ENCODE results near the gene IFFO2. TPM values are rescaled to one million over a fixed set of nuclear protein-coding genes. Genes with fewer than 3 reads are reported as not detected.

IFFO2 gene
- 3.5 and 4.4 TPM in 2 replicates for total RNA-seq (2014; rRNA removed; shearing (Covaris generic))

- DNase-seq (ENCODE audit: low spot score): peak; percentile 72
Measured at GRCh38 chr1:18956193-18957135, at the start of gene IFFO2. IFFO2 (minus strand) TSS chr1:18956676; CDS start chr1:18956332, 344 bp downstream.

- DNase-seq (ENCODE audit: low spot score): no peak
Measured at GRCh38 chr1:19006000-19006399, 49.5 kb upstream of the IFFO2 start.

GRCh38 chr1:19003371-19004290, 47.2 kb upstream of the IFFO2 start:
- DNase-seq (ENCODE audit: low spot score): no peak

GRCh38 chr1:19000065-19000464, 43.6 kb upstream of the IFFO2 start:
- DNase-seq (ENCODE audit: low spot score): no peak

- DNase-seq (ENCODE audit: low spot score): no peak
Measured at GRCh38 chr1:18999359-18999758, 42.9 kb upstream of the IFFO2 start.

GRCh38 chr1:18998016-18998724, 41.7 kb upstream of the IFFO2 start:
- peak; percentile 44 for DNase-seq (ENCODE audit: low spot score)

- DNase-seq (ENCODE audit: low spot score): no peak
Measured at GRCh38 chr1:18997508-18997907, 41.0 kb upstream of the IFFO2 start.

GRCh38 chr1:18996548-18997177, 40.2 kb upstream of the IFFO2 start:
- DNase-seq (ENCODE audit: low spot score): no peak

- DNase-seq (ENCODE audit: low spot score): no peak
Measured at GRCh38 chr1:18994381-18994780, 37.9 kb upstream of the IFFO2 start.

- no peak for DNase-seq (ENCODE audit: low spot score)
Measured at GRCh38 chr1:18992646-18993045, 36.2 kb upstream of the IFFO2 start.

GRCh38 chr1:18991585-18991984, 35.1 kb upstream of the IFFO2 start:
- DNase-seq (ENCODE audit: low spot score): no peak

GRCh38 chr1:18989896-18990295, 33.4 kb upstream of the IFFO2 start:
- no peak for DNase-seq (ENCODE audit: low spot score)

- no peak for DNase-seq (ENCODE audit: low spot score)
Measured at GRCh38 chr1:18989176-18989799, 32.8 kb upstream of the IFFO2 start.

- no peak for DNase-seq (ENCODE audit: low spot score)
Measured at GRCh38 chr1:18981242-18981641, 24.8 kb upstream of the IFFO2 start.

GRCh38 chr1:18978706-18979105, 22.2 kb upstream of the IFFO2 start:
- DNase-seq (ENCODE audit: low spot score): no peak

- DNase-seq (ENCODE audit: low spot score): no peak
Measured at GRCh38 chr1:18977428-18977827, 21.0 kb upstream of the IFFO2 start.

GRCh38 chr1:18976096-18976495, 19.6 kb upstream of the IFFO2 start:
- DNase-seq (ENCODE audit: low spot score): no peak

GRCh38 chr1:18974606-18975005, 18.1 kb upstream of the IFFO2 start:
- DNase-seq (ENCODE audit: low spot score): no peak

GRCh38 chr1:18974005-18974404, 17.5 kb upstream of the IFFO2 start:
- no peak for DNase-seq (ENCODE audit: low spot score)

GRCh38 chr1:18973446-18973955, 17.0 kb upstream of the IFFO2 start:
- DNase-seq (ENCODE audit: low spot score): no peak

GRCh38 chr1:18972991-18973390, 16.5 kb upstream of the IFFO2 start:
- DNase-seq (ENCODE audit: low spot score): no peak

All from H4 (cell line).